Inflammatory macrophage treated with lipopolysaccharide for 4 hours (primary cell): Measurements from ENCODE around the gene UGT8.
"Not testable (repeated sequence)": the region's sequence is repeated elsewhere in the genome, so short reads cannot be mapped to it uniquely, and the experiment has no call there.

Experiments used
- DNase-seq: peaks from one replicate; pipeline ENCODE4 v3.0.0-alpha.2; 2020

Gene UGT8

DNA sequence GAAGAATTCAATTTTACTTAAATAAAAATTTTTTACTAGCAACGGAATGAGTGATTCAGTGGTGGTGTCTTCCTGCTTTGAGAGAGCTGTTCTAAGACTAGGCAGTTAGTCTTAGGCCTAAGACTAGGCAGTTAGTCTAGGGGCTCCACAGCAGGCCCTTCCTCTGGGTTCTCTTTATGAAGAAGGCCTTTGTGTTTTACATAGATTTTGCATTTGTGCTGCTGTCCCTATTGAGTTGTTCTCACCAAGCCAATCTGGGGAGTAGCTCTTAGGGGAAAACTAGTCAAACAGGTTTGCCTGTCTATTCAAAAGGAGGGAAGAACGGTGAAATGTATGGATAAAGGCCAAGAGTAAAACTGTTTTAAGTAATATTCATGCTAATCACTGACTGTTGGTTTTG, 7.6 kb downstream of the UGT8 start:
- no peak for DNase-seq

DNA sequence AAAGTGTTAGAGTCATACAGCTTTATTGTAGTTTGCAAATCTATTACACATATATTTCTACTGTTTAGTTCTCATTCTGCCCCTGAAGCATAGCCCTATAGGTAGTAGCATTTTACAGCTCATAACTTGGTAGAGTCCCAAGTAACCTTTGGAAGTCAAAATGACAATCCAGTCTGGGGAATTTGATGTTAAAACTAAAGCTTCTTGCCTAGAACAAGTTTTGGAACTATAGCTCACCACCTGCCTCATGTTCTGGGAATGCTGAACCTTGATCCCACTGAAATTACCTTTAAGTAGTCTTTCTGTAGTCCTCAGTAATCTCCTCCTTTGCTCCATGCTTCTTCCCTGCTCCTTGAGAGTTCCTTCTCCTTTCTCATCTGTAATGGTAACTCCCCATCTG, 8.4 kb downstream of the UGT8 start:
- DNase-seq: no peak

DNA sequence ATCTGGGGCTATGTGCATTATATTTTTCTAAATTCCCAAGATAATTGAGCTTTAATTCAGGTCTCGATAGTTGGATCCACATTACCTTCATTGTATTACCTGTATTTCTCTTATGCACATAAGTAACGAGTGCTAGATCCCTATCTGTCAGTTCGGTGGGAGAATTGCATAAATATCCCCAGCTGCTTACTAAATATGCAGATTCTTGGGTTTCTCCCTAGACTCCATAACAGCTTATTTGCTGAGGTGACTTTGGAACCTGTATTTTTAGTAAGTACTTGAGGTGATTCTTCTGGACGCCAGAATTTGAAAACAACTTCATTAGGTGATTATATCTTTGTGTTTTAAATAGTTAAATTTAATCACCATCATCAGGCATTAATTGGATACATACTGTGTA, 15.0 kb downstream of the UGT8 start:
- DNase-seq: no peak

DNA sequence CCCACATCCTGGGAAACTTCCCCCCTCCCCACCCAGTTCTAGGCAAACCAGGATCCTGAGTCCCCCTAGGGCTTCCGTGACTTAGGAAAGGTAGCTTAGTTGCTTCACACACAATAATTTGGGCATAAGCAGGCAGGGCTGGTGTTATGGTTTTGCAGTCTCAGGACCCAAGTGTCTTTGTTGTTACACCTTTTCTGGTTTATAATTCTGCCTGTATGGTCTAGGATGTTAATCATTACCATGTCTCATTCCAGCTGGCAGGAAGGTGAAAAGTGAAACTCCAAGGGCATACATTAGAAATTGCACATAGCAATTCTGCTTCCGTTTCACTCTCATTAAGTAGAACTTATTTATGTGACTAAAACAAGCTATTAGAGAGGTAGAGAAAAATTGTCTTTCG, 16.8 kb downstream of the UGT8 start:
- DNase-seq: no peak

DNA sequence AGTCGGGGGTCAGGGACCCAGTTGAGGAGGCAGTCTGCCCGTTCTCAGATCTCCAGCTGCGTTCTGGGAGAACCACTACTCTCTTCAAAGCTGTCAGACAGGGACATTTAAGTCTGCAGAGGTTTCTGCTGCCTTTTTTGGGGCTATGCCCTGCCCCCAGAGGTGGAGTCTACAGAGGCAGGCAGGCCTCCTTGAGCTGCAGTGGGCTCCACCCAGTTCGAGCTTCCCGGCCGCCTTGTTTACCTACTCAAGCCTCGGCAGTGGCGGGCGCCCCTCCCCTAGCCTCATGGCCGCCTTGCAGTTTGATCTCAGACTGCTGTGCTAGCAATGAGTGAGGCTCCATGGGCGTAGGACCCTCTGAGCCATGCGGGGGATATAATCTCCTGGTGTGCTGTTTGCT, 17.4 kb downstream of the UGT8 start:
- not testable (repeated sequence) for DNase-seq

DNA sequence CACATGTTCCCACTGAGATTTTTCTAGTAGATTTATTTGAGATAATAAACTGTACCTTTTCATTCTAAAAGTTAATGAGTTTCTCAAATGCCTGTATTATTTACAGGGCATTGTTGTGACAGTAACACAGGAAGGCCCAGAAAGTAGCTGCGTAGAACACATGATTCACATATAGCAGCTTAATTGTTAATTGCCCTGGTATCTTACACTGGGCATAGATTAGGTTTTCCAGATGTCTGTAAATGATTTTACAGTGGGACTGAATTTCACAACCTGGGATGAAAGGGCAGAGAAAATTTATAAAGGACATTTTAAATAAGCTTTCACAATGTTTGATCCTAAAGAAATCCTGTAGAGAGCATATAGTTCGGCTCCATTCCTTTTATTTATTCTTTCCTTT, 27.6 kb downstream of the UGT8 start:
- no peak for DNase-seq

DNA sequence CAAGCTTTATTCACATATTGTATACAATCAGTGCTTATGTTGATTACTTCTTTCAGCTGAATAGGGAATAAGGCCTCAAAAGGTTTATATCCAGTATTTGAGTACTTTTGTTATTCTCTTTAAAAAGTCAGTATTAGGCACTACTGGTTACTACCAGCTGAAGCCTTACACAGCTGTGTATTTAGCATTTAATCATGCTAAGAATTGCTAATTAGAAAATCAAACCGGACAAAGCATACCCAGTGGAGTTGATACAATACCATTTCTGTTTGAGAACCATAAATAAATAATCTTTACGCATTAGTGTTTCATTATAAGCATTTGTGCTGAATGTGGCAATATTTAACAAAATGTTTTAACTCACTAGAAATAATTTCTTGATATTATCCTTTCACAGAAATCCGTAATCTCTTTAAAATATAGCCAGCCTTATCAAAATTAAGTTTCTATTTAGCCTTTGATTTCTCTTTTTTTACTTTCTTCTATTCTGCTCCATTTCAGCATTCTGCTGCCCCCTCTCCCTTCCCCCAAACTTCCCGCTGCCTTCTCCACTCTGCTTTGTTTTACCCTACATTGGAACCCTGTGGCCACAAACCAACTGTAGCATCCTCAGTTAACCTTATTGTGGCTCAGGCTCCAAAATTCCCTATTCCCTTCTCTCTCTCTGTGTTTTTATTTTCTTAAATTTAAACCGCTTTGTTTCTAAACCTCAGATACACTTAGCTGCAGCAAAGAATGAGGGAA, 37.8 kb downstream of the UGT8 start:
- DNase-seq: no peak

DNA sequence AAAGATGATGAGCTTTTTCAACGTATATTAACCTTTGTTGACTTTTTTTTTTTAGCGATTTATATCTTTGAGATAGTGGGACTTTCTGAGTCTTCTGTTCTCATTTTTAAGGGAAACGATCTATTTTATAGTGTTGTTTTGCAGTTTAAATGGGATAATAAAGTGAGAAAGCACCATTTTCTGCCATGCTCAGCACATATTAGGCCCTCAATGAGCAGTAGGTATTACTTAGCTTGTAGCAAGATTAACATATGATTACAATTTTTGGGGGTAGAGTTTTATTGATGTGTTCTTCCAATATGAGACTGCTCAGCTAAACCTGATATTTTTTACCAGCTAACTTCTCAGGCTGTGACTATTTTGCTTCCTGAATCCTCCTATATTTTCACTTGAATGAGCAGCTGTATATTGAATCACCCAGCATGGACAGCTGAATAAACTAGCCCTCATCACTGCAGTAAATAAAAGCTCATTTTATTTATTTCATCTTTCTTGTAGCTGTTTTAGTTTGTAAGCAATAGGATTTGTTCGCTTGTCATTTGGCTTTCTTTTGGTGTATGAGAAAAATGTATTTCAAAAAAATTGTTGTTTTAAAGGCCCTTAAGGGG, 43.7 kb downstream of the UGT8 start:
- DNase-seq: no peak

DNA sequence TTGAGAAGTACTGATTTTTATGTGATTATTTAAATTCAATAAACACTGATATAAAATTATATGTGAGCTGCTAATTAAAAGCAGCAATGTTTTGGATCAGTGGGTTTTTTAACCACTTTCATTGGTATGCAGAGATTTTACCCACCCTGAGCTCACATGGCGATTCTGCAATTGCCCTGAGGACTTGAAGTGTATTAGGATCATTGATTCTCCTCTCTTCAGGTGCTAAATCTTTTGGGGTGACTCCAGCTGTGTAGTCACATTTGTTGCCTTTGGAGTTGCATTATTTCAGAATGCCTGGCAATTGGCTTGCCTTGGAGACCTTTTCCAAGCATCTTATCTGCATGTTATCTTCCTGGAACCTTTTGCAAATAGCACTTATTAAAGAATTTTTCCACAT, 51.3 kb downstream of the UGT8 start:
- no peak for DNase-seq

DNA sequence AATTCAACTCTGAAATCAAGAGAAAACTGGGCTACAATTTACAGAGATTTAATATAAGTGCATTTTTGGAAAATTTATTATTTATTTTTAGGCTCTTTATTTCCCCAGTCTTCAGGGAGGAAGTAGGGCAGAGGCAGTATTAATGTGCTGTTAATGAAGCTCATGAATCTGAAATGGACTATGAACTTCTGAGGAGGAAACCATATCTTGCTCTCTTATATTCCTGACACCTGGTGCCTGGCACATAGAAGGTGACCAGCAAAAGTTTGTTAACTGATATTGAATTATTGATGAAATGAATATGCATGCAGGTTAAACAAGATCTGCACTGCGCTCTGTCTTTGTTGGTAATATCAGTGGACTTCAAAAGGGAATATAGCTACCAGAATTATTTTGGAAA, 55.1 kb downstream of the UGT8 start:
- no peak for DNase-seq

DNA sequence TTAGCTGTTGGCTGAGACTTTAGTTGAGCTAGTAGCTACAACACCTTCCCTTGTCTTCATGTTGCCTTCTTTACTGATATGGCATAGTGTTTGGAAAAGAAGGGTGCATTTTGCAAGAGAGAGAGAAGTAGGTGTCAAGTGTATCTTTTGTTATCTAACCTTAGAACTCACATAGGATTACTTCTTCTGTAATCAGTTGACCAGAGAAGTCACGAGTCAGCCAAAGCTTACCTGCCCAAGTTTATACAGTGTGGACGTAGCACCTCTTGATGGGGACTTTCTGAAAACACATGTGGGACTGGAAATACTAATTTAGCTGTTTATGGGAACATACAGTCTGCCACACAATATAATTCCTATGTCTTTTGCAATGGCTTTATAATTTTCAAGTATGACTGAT, 56.0 kb downstream of the UGT8 start:
- DNase-seq: no peak

DNA sequence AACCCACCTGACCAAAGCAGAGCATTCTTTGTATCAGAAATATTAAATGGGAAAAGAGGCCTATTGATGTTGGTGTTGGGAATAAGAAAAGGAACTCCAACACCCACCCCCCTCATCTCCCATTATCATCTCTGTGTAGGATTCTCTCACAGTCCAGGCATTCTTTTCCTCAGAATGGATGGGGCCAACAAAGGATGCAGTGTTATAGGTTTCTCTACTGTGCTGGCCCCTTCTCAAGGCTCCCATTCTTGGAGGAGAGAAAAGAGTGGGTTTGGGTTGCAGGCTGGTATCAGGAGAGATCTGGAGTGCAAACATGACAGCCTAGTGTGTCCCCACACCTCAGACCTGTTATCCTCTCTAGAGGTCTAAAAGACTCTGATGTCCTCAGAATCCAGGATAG, 59.6 kb downstream of the UGT8 start:
- DNase-seq: no peak

DNA sequence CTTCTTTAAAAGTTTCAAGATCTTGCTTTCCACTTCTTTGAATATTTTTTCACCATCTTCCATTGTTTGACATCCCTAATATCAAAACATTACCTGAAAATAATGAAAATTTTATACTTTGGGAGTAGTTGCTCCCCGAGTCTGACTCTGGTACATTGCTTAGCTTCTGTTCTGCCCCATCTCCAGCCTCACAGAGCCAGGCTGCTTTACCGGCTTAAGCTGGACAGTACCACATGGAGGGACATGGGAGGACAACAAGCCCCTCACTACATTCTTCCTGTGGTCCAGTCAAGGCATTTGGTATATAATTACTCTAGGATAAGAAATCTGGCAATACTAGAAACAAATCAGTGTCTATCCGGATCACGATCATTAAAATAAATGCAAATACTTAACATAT, 60.2 kb downstream of the UGT8 start:
- no peak for DNase-seq

DNA sequence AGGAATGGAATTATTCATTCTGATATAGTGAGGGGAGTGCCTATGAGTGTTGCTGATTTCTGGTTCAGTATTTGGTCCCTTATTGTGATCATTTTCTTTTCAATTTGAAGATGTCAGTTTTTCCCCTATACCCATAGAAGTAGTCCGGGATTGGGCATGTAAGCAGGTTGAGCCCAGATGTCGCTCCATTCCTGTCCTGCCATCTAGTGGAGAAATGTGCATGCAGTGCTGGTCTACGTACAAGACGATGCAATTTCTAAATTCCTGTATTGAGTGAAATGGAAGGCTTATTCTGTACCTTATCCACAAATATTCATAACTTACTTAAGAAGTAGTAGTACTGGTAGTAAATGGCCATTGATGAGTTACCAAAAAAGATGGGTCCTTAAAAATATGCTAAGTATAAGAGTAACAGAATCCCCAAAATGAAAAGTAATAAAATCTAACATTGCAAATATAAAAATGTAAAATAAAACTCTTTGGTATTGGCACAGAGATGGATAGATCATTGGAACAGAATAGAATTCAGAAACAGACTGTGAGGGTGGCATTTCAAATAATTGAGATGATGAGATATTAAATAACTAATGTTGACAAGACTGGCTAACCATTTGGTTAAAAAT, 60.9 kb downstream of the UGT8 start:
- peak; percentile 41 for DNase-seq

DNA sequence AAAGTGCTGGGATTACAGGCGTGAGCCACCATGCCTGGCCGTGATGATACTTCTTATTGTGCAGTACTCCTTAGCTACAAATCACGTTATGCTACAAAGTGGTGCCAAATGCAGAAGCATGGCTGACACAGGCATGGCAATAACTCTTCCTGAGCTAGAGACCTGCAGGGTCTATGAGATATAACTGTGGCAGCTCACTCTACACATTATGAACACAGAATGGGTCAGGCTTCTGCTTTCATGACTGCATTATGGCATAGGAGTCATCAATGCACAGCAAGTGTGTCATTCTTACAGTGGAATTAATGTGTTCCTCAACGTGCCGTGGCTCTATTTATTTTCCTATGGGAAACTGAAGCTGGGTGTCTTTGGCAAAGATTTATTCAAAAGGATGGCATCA, 64.5 kb downstream of the UGT8 start:
- no peak for DNase-seq

DNA sequence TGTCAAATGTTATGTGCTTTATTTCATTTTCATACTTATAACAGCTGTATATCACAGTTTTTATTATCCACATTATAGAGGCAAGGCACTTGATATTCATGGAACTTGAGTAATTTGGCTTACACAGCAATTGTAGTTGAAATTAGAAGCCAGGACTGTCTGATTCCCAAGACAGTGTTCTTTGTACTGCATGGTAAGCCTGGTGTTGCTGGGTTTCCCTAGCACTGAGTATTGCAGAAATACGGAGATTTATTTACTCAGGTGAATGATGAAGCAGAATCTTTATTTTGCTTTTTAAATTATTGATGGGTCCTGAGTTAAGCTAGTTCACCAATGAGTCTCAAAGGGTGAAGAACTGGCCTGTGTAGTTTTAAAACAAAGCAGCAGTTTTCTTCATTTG, 70.0 kb downstream of the UGT8 start:
- DNase-seq: no peak

DNA sequence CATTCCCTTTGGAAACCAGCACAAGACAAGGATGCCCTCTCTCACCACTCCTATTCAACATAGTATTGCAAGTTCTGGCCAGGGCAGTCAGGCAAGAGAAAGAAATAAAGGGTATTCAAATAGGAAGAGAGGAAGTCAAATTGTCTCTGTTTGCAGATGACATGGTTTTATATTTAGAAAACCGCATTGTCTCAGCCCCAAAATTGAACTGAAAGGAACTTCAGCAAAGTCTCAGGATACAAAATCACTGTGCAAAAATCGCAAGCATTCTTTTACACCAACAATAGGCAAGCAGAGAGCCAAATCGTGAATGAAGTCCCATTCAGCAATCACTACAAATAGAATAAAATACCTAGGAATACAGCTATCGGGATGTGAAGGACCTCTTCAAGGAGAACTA, 72.1 kb downstream of the UGT8 start:
- DNase-seq: not testable (repeated sequence)

DNA sequence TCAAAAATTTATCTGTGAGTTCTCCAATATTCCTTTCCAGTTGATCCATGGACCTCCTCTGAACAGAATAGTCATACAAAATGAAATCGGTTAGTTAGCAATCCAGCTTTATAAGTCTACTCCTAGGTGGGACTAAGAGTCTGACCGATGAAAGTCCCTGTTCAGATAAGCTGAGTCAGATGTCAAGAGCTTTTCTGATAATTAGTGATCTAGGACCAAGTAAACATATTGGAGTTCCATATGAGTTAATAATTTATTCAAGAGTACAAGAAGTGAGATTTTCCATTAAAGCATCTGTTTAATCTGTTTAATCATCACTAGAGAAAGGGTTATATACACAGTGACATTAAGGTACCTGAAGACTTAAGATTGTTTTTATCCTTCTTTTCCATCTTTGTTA, 74.7 kb downstream of the UGT8 start:
- no peak for DNase-seq

DNA sequence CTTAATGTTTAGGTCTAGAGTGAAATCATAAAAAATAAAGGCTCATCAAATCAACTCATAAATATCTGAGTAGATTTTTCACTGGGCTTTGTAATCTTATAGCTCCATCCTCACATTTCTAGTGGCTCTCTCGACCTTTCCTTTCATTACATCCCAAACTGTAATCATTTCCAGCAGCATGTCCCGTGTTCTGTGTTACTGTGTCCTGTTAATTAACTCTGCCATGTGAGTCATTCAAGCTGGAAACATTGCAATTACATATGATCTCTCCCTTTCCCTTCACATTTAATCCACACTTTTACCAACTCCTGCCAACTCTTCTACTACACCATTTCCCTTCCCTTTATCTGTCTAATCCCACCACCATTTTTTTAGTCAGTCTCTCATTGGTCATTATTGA, 75.5 kb downstream of the UGT8 start:
- DNase-seq: no peak

DNA sequence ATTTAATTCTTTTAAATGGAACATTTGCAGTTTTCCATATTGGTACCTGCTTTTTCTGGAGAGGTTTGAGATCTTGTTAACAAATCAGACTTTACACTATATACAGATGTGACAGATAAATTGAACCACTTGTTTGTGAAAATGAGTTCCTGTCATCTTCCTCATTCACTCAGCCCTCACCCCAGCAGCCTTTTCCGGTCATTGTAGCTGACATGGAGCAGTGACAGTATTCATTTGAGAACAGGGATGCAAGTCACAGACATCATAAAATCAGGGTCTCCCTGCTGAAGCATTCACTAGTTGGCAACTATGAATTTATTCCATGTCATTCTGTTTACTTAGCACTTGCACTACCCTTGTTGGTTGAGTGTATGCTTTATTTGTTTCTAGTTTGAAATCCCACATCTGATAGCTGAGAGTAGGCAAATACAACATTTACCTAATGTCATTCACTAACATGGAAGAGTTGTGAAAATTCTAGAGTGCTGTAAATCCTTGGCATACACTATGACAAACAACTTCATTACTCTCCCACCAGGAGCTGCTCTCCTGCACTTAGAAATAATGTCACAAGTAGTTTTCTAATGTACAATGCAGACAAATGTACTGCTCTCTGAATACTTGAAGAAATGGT, 78.9 kb downstream of the UGT8 start:
- DNase-seq: no peak

DNA sequence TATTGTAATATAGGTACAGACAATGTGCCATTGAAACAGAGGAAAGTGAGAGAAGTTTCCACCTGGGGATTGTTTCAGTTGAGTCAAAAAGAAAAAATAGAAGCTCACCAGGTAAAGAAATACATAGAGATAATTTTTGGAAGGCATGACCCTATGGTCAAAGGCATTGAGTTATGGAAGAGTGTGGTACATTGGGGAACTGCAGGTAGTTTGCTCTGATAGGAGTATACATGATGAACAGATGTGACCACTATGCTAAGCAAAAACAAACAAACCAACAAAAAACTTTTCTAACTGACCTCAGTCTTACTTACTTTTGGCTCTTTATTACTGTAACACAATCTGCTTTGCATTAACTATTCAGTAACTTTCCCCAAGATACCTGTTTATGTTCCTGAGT, 85.9 kb downstream of the UGT8 start:
- no peak for DNase-seq

DNA sequence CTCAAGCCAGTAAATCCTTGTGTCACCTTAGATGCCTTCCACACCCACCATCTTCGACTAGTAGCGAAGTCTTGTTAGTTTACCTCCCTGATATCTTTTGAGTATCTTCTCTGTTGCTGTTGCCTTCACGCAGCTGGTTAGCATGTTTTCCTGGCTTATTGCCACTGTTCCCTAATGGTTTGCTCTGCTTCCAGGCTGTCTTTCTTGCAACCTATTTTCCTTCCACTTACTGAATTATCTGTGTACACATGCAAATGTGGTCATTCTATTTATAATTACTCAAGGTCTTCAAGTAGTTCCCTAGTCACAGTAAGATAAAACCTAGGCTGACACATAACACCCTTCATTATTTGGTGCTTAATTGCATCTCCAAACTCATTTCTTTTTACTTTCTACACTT, 89.5 kb downstream of the UGT8 start:
- DNase-seq: no peak

DNA sequence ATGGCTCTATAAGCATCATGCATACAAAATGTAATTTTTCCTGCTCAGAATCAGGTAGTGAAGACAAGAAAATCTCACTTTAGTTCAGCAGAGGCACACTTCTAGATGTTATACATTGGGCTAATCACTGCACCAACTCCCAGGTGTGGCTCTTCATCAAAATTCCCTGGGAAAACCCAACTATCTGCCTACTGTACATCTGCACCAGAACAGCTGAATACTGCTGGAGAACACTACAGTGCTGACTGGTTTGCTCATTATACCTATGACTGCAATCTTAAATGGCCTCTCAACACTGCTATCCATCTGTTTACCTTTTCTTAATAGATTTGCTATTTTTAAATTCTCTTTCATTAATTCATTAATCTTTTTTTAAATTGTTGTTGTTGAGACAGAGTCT, 92.0 kb downstream of the UGT8 start:
- no peak for DNase-seq

DNA sequence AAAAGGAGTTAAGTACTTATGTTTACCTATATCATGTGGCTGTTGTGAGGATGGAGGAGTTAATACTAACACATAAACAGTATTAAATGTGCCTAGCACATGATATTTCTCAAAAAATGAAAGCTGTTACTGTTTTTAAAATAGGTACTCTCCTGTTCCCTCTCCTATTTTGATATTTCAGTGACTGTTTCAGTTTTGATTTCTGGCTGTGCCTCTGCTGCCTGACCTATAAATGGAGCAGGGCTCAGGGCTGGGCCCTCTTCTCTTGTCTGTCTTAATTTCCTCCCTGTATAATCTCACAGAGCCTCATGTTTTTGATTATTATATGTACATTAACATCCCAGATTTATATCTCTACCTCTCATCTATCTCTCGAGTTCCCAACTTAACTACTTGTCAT, 93.3 kb downstream of the UGT8 start:
- DNase-seq: no peak
